ENCODE measurements around the gene GSK3A.
A peak's percentile ranks its signal among the peaks of the same experiment; 100 is the strongest.

The GSK3A gene

GRCh38 chr19:42184401-42184861 is 58.0 kb downstream of the GSK3A start:
- DNase-seq (ENCODE audit: insufficient read length, low spot score), result peak; percentile 59
- TF ChIP-seq POU2F2 (IDR thresholded peaks at IDR 0.05; ENCODE audit: low read depth, low read length), result no peak
- peak; percentile 77 for TF ChIP-seq PAX5 (IDR thresholded peaks at IDR 0.05; ENCODE audit: insufficient read depth, low read length, severe bottlenecking)
- no peak for TF ChIP-seq TAF1 (IDR thresholded peaks at IDR 0.05; ENCODE audit: low read depth, low read length)
- TF ChIP-seq POLR2AphosphoS5 (IDR thresholded peaks at IDR 0.05; ENCODE audit: low read depth, low read length), result no peak
- peak; percentile 82 for FAIRE-seq

Data from GM12891 (cell line).